Measurements from ENCODE around the gene MYO5A. TPM values are rescaled to one million over a fixed set of nuclear protein-coding genes. Genes with fewer than 3 reads are reported as not detected.

The MYO5A gene
- total RNA-seq, 1 experiment from 2014 or later: 17.6 TPM

- no peak for TF ChIP-seq CBX3 (IDR thresholded peaks at IDR 0.05; ENCODE audit: low read depth)
Measured at GRCh38 chr15:52436981-52437380, 91.7 kb downstream of the MYO5A start (continued).

- no peaks in the 10 kb centered on the region for H3K79me2 ChIP-seq (ENCODE audit: insufficient read depth, low read length)
- H2AFZ ChIP-seq (ENCODE audit: low read depth, low read length, poor library complexity, severe bottlenecking): no peak overlapping the region
- no peak for ATAC-seq
- TF ChIP-seq ZFX (IDR thresholded peaks at IDR 0.05) (no peak), SP1 (IDR thresholded peaks at IDR 0.05; ENCODE audit: low read depth) (no peak), CEBPB (IDR thresholded peaks at IDR 0.05; ENCODE audit: low read depth) (no peak), TCF7L2 (IDR thresholded peaks at IDR 0.05; ENCODE audit: borderline replicate concordance, extremely low read depth, insufficient read depth, insufficient read length) (no peak), CTCF (IDR thresholded peaks at IDR 0.05 in 2 of 3, conservative IDR thresholded peaks at IDR 0.05 in 1 of 3; ENCODE audit: borderline replicate concordance in 1 of 3, insufficient read depth in 1 of 3, low read depth in 2 of 3, low read length in 2 of 3) (no peak), EZH2 (IDR thresholded peaks at IDR 0.05) (no peak), POLR2AphosphoS5 (IDR thresholded peaks at IDR 0.05; ENCODE audit: low read depth, low read length) (no peak), ZNF274 (IDR thresholded peaks at IDR 0.05; ENCODE audit: low read depth, low read length) (no peak), YY1 (IDR thresholded peaks at IDR 0.05; ENCODE audit: extremely low read depth, insufficient replicate concordance, low read depth, low read length) (no peak), POLR2A (IDR thresholded peaks at IDR 0.05; ENCODE audit: borderline replicate concordance, extremely low read depth, insufficient read depth, insufficient read length) (no peak), EZH2phosphoT487 (IDR thresholded peaks at IDR 0.05; ENCODE audit: borderline replicate concordance) (no peak)
- TF ChIP-seq, protein P1, sequence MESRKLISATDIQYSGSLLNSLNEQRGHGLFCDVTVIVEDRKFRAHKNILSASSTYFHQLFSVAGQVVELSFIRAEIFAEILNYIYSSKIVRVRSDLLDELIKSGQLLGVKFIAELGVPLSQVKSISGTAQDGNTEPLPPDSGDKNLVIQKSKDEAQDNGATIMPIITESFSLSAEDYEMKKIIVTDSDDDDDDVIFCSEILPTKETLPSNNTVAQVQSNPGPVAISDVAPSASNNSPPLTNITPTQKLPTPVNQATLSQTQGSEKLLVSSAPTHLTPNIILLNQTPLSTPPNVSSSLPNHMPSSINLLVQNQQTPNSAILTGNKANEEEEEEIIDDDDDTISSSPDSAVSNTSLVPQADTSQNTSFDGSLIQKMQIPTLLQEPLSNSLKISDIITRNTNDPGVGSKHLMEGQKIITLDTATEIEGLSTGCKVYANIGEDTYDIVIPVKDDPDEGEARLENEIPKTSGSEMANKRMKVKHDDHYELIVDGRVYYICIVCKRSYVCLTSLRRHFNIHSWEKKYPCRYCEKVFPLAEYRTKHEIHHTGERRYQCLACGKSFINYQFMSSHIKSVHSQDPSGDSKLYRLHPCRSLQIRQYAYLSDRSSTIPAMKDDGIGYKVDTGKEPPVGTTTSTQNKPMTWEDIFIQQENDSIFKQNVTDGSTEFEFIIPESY (IDR thresholded peaks at IDR 0.05; ENCODE audit: extremely low read depth, insufficient replicate concordance, low read length): no peak
- TF ChIP-seq, protein P2, sequence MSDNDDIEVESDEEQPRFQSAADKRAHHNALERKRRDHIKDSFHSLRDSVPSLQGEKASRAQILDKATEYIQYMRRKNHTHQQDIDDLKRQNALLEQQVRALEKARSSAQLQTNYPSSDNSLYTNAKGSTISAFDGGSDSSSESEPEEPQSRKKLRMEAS (IDR thresholded peaks at IDR 0.05): no peak
- TF ChIP-seq, protein P3, sequence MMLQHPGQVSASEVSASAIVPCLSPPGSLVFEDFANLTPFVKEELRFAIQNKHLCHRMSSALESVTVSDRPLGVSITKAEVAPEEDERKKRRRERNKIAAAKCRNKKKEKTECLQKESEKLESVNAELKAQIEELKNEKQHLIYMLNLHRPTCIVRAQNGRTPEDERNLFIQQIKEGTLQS (IDR thresholded peaks at IDR 0.05): no peak
- POLR2A ChIA-PET: no interaction called here
- no peaks in the 10 kb centered on the region for H3K36me3 ChIP-seq (ENCODE audit: control insufficient read depth in 1 of 2, insufficient read depth in 2 of 2, low read length in 2 of 2)
- H3K9ac ChIP-seq (ENCODE audit: low read length): no peak overlapping the region
- RAD21 ChIA-PET (ENCODE audit: low non-redundant PET in 1 of 2, low total read pairs in 2 of 2, uncharacterized antibody in 2 of 2, unreplicated experiment in 2 of 2): no interaction called here
- no peak for DNase-seq (ENCODE audit: low read depth, low spot score)
- CTCF ChIA-PET: no interaction called here
- H4K20me1 ChIP-seq (ENCODE audit: insufficient read depth): no peaks in the 10 kb centered on the region
- H3K4me2 ChIP-seq (ENCODE audit: low read length): no peak overlapping the region
- H3K9me2 ChIP-seq (ENCODE audit: insufficient read depth): no peaks in the 10 kb centered on the region
- intact Hi-C loops (cut with micrococcal nuclease): no loop called here
- H3K27ac ChIP-seq (ENCODE audit: low read depth, low read length): no peak overlapping the region
- no peak overlapping the region for H3K4me3 ChIP-seq (replicated peaks in 1 of 2; ENCODE audit: low read depth in 1 of 2, low read length in 2 of 2)
- H3K27me3 ChIP-seq (ENCODE audit: insufficient read depth, low read length): no peaks in the 10 kb centered on the region
- no peaks in the 10 kb centered on the region for H3K9me3 ChIP-seq (ENCODE audit: control insufficient read depth in 1 of 2, insufficient read depth in 1 of 2, low read depth in 1 of 2, low read length in 2 of 2)
- H3K4me1 ChIP-seq (ENCODE audit: control insufficient read depth in 1 of 2, insufficient read depth in 2 of 2, low read length in 2 of 2): peaks cover 3 to 6% of the 10 kb centered on the region in 2 experiments
- no TSS peak for BruUV-seq (replicated peaks)
Measured at GRCh38 chr15:52434885-52435284, 93.8 kb downstream of the MYO5A start.

Data from HCT116 (cell line).